Kidney (tissue), 14 donors: ENCODE results near the gene MAPKBP1. TPM values are rescaled to one million over a fixed set of nuclear protein-coding genes. Genes with fewer than 3 reads are reported as not detected.

Experiments used
- DNase-seq, 5 donors: peaks; one replicate each; pipeline ENCODE4 v3.0.0-alpha.2; 2013 to 2020
- FAIRE-seq: peaks from 2 replicates; lab custom pipeline; 2012; peaks lifted over from hg19 to GRCh38; lab: Jason Lieb, UNC
- H3K27ac ChIP-seq, 2 donors: one replicate each; pipeline ENCODE4 v1.7.0; 2013; ENCODE audit warnings: low read depth in 2 of 2, low read length in 2 of 2, inconsistent platforms in 1 of 2
- H3K27me3 ChIP-seq: one replicate; pipeline ENCODE4 v1.7.1; 2013; ENCODE audit warnings: low read length, inconsistent platforms; ENCODE audit not compliant: control insufficient read depth, insufficient read depth
- H3K36me3 ChIP-seq, 3 donors: one replicate each; pipeline versions ENCODE4 v1.7.0 to v1.7.1; 2013; ENCODE audit warnings: low read length in 3 of 3, control low read depth in 1 of 3, inconsistent platforms in 1 of 3; ENCODE audit not compliant: insufficient read depth in 3 of 3, control insufficient read depth in 2 of 3
- H3K4me1 ChIP-seq, 3 donors: one replicate each; pipeline versions ENCODE4 v1.7.0 to v1.7.1; 2013; ENCODE audit warnings: low read length in 3 of 3, inconsistent platforms in 1 of 3, low read depth in 1 of 3; ENCODE audit not compliant: control insufficient read depth in 2 of 3, insufficient read depth in 2 of 3
- H3K4me3 ChIP-seq, 3 donors: one replicate each; pipeline versions ENCODE4 v1.7.0 to v1.8.1; 2013; ENCODE audit warnings: low read length in 3 of 3, control low read depth in 1 of 3, inconsistent platforms in 1 of 3
- H3K9ac ChIP-seq, 3 donors: one replicate each; pipeline versions ENCODE4 v1.7.0 to v1.7.1; 2013; ENCODE audit warnings: low read length in 3 of 3, control low read depth in 1 of 3, inconsistent platforms in 1 of 3
- H3K9me3 ChIP-seq, 3 donors: one replicate each; pipeline versions ENCODE4 v1.7.0 to v1.7.1; 2013; ENCODE audit warnings: low read length in 3 of 3, control low read depth in 1 of 3, inconsistent platforms in 1 of 3; ENCODE audit not compliant: control insufficient read depth in 2 of 3, insufficient read depth in 1 of 3
- intact Hi-C: fragments of 100-400 bp; cut with DNase I; formaldehyde crosslinking; loops from one replicate; pipeline ENCODE4 v1.11.1; 2022
- polyA plus RNA-seq: library from polyadenylated mRNA; stranded (reverse); fragments of 350-450 nt; fragmentation: Illumina TruSeq; extraction: RNeasy Lipid Tissue Mini Kit (QIAGEN cat#74804); gene quantifications from one replicate; pipeline ENCODE4 v1.2.3, GENCODE V29; 2014; ENCODE audit warnings: low read depth, low replicate concordance; ENCODE audit not compliant: insufficient read depth
- total RNA-seq: library from RNA; stranded (reverse); fragmentation: NEBNext Ultra II Directional; extraction: Animal tissue kit (Norgen Biotek cat#: 25700); gene quantifications from one replicate; pipeline ENCODE4 v1.2.1, GENCODE V29; 2021
- TF ChIP-seq, protein P1 (sequence below): IDR thresholded peaks from 3 replicates; pipeline ENCODE4 v1.5.1; 2012; ENCODE audit warnings: mild to moderate bottlenecking, moderate library complexity, borderline replicate concordance; ENCODE audit not compliant: insufficient read depth; ENCODE audit errors: extremely low read depth
- donor health status: control.
- donor health status: control.
- donor health status: control.
- donor health status: control.
- donor health status: control.
- donor health status: DM: yes; HTN: yes; CAD: no.
- donor health status: Normal renal cell carcinoma (clear cell type).

Gene MAPKBP1
- total and polyA plus RNA-seq, 2 donors from 2014 or later: 3.7 to 28.6 TPM

- H3K36me3 ChIP-seq: no peaks in the 10 kb centered on the region
- TF ChIP-seq, protein P1, sequence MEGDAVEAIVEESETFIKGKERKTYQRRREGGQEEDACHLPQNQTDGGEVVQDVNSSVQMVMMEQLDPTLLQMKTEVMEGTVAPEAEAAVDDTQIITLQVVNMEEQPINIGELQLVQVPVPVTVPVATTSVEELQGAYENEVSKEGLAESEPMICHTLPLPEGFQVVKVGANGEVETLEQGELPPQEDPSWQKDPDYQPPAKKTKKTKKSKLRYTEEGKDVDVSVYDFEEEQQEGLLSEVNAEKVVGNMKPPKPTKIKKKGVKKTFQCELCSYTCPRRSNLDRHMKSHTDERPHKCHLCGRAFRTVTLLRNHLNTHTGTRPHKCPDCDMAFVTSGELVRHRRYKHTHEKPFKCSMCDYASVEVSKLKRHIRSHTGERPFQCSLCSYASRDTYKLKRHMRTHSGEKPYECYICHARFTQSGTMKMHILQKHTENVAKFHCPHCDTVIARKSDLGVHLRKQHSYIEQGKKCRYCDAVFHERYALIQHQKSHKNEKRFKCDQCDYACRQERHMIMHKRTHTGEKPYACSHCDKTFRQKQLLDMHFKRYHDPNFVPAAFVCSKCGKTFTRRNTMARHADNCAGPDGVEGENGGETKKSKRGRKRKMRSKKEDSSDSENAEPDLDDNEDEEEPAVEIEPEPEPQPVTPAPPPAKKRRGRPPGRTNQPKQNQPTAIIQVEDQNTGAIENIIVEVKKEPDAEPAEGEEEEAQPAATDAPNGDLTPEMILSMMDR: no peak
- H3K27ac ChIP-seq: no peak overlapping the region
- no peaks in the 10 kb centered on the region for H3K9me3 ChIP-seq
- DNase-seq: no peak
- H3K4me3 ChIP-seq: no peak overlapping the region
- H3K4me1 ChIP-seq: peaks cover 0 to 34% (median 32%) of the 10 kb centered on the region in 3 donors
- no peak overlapping the region for H3K9ac ChIP-seq
- intact Hi-C loops: no loop called here
- no peaks in the 10 kb centered on the region for H3K27me3 ChIP-seq
- no peak for FAIRE-seq
These were observed 19.8 kb downstream of the MAPKBP1 start for GRCh38 chr15:41794081-41794480.

GRCh38 chr15:41795996-41796856, 21.9 kb downstream of the MAPKBP1 start:
- peaks cover 0 to 25% (median 17%) of the 10 kb centered on the region in 3 donors for H3K4me1 ChIP-seq

DNA sequence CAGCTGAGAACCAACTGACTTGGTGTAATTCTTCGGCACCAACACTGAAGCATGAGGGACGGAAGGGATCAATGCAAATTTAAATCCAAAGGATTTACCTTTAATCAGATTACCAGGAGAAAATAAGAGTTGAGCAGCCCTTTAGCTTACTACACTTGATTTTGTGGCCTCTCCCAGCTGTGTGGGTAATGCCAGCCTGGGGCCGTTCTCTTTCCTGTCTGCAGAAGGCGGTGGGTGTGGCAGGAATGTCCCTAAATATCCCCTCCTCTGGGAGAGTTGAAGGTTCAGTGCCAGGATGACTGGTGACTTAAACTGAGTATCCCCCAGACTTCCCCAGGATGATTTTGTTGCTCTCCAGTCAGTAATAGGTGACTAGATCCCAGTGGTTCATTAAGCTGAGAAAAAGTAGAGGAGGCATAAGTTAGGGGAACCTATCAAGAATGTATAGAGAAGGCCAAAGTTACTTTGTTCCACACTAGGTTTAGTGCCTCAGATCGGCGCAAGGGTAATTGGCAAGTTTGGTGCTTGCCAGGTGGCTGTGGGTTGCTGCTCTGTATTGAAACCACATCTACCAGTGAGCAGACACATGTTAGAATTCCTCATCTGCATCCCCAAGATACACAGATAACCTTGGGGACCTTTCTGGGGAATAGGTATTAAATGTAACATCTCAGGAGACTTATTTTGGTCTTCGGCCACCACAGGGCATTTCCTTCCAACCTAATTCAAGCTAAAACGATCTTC, 23.1 kb downstream of the MAPKBP1 start:
- Histone ChIP-seq H3K27ac (peak overlapping the region in 1 of 2 donors; percentile 60), H3K36me3 (peaks cover 0 to 5% (median 3%) of the 10 kb centered on the region in 3 donors), H3K9me3 (no peaks in the 10 kb centered on the region), H3K4me1 (peaks cover 0 to 23% (median 17%) of the 10 kb centered on the region in 3 donors), H3K4me3 (no peak overlapping the region), H3K27me3 (no peaks in the 10 kb centered on the region), H3K9ac (no peak overlapping the region)
- intact Hi-C loops: no loop called here
- TF ChIP-seq, protein P1: no peak
- FAIRE-seq: no peak
- DNase-seq: no peak

More at GRCh38 chr15:41795996-41796856, 21.9 kb downstream of the MAPKBP1 start:
- Histone ChIP-seq H3K4me3 (no peak overlapping the region), H3K27me3 (no peaks in the 10 kb centered on the region), H3K36me3 (peaks cover 0 to 5% (median 3%) of the 10 kb centered on the region in 3 donors), H3K9ac (no peak overlapping the region), H3K9me3 (no peaks in the 10 kb centered on the region), H3K27ac (peak overlapping the region; percentile 36 to 49)
- TF ChIP-seq, protein P1: no peak
- no peak for FAIRE-seq
- DNase-seq: peak in 2 of 5 donors; percentile 39 to 77
- intact Hi-C loops: no loop called here
